Measurements from ENCODE around the gene FAM111B.
A peak's percentile ranks its signal among the peaks of the same experiment; 100 is the strongest.
"Not testable (repeated sequence)": the region's sequence is repeated elsewhere in the genome, so short reads cannot be mapped to it uniquely, and the experiment has no call there.

The FAM111B gene

GRCh38 chr11:59097113-59097708, 9.8 kb upstream of the FAM111B start:
- DNase-seq (ENCODE audit: low read depth) = peak; percentile 81
- no peak overlapping the region for H3K4me3 ChIP-seq (ENCODE audit: low read depth, low read length)
- peak; percentile 82 for TF ChIP-seq CTCF (conservative IDR thresholded peaks at IDR 0.05; ENCODE audit: low read depth, low read length)

- not testable (repeated sequence) for H3K4me3 ChIP-seq (ENCODE audit: low read depth, low read length)
Measured at GRCh38 chr11:59097938-59098337, 9.1 kb upstream of the FAM111B start.

DNA sequence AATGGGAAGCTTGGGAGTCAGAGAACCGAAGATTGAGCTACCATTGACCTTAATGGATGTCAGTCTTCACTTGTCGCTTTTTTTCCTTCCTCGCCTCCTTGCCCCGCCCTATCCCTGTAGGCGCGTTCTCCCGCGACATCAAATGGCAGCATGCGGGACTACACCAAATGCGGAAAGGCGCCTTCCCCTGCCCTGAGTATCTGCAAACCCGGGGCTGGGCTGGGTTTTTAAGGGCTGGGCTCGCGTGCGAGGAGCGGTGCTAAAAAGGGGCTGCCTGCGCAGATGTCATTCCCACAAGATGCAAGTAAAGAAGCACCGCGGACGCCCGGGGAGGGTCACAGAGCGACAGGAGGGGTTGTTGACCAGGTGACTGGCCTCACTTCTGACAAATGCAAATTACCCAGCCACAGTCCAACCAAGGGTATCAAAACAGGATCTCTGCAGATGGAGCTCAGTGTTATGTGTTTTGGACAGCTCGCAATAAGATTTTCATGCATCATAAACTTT, 4.7 kb upstream of the FAM111B start:
- peak overlapping the region; percentile 19 for H3K4me3 ChIP-seq (ENCODE audit: low read depth, low read length)
- peak; percentile 51 for DNase-seq (ENCODE audit: low read depth)
- peak; percentile 49 for TF ChIP-seq CTCF (conservative IDR thresholded peaks at IDR 0.05; ENCODE audit: low read depth, low read length)

More at GRCh38 chr11:59097938-59098337, 9.1 kb upstream of the FAM111B start:
- not testable (repeated sequence) for DNase-seq (ENCODE audit: low read depth)

DNA sequence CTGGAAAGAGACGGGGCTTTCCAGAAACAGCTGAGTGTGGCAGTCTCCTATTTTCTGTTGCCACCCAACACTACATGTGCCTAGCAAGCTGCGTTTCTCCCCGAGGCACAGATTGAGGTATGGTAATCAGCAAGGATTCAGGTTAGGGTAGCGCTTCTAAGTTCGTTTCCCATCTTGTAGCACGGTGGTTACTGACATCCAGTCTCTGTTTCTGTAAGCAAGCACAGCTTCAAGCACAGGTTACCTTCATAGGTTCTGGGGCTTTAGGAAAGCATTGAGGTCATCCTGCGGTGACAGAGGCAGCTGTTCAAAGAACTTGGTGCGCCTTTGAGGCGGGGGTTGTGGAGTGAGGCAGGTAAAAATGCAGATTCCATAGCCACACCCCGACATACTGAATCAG, 684 bp downstream of the FAM111B start:
- DNase-seq (ENCODE audit: low read depth) = not testable (repeated sequence)
- H3K4me3 ChIP-seq (ENCODE audit: low read depth, low read length) = peak overlapping the region; percentile 63

DNA sequence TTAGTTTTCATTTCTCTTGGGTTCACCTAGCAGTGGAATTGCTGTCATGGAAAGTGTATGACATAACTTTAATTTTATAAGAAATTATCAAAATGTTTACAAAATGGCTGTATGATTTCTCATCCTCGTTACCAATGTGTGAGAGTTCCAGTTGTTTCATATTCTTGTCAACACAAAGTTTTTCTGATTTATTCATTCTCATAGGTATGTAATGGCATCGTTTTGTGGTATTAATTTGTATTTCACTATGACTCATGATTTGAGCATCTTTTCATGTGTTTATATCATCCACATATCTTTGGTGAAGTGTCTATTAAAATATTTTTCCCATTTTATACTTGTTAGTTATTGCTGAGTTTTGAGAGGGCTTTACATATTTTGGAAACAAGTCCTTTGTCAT, 5.5 kb downstream of the FAM111B start:
- DNase-seq (ENCODE audit: low read depth) = peak; percentile 15
- H3K4me3 ChIP-seq (ENCODE audit: low read depth, low read length) = no peak overlapping the region
- no peak for TF ChIP-seq CTCF (conservative IDR thresholded peaks at IDR 0.05; ENCODE audit: low read depth, low read length)

DNA sequence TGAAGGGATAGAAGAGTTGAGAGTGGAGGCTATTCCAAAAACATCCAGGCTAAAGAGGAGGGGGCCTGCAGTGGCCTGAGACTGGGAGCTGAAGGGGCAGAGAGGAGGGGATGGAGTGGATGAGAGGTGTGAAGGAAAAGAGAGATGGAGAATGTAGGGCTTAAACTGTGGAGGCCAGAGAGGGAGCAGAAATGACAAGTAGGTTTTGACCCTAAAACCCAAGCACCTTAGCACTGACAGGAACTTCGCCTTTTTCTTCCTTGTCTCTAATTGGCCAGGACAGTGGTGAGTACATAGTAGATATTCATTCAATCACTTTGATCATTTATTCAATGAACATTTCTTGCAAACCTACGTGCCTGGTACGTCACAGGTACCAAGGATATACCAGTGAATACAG, 7.3 kb downstream of the FAM111B start:
- no peak for DNase-seq (ENCODE audit: low read depth)
- no peak overlapping the region for H3K4me3 ChIP-seq (ENCODE audit: low read depth, low read length)
- TF ChIP-seq CTCF (conservative IDR thresholded peaks at IDR 0.05; ENCODE audit: low read depth, low read length) = no peak

DNA sequence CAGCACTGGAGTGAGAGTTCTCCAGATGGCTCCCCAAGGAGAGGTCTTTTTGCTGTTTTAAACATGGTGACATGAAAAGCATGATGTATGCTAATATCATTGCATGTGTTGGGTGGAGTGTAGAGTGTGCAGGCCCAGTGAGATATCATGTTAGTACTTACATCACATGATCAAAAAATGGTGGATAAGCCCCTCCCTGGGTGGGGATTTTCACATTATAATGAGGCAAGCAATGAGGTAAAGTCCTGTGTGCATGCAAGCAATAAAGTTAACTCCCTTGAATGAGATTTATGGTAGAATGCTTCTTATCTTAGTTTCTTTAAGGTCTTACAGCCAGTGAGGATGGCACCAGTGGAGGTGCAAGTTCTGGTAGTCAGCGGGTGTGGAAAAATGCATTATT, 8.5 kb downstream of the FAM111B start:
- DNase-seq (ENCODE audit: low read depth) = no peak
- H3K4me3 ChIP-seq (ENCODE audit: low read depth, low read length) = no peak overlapping the region
- no peak for TF ChIP-seq CTCF (conservative IDR thresholded peaks at IDR 0.05; ENCODE audit: low read depth, low read length)

DNA sequence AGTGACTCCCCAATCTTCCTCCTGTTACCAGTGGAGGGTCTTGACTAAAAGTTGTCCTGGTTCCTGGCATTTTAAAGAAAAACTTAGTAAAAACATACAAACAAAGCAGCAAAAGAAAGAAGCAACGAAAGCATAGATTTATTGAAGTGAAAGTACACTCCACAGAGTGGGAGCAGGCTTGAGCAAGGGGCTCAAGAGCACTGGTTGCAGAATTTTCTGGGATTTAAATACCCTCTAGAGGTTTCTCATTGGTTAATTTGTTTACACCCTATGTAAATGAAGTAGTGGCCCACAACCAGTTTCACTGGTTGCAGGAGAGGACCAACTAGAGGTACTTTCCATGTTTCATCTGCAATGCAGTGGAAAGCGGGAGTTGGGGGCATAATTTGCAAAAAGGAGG, 10.7 kb downstream of the FAM111B start:
- no peak overlapping the region for H3K4me3 ChIP-seq (ENCODE audit: low read depth, low read length)
- DNase-seq (ENCODE audit: low read depth) = no peak
- no peak for TF ChIP-seq CTCF (conservative IDR thresholded peaks at IDR 0.05; ENCODE audit: low read depth, low read length)
